ENCODE measurements around the gene TBC1D1. TPM values are rescaled to one million over a fixed set of nuclear protein-coding genes. Genes with fewer than 3 reads are reported as not detected.
A peak's percentile ranks its signal among the peaks of the same experiment; 100 is the strongest.

TBC1D1 gene
- total RNA-seq, 2 donors from 2014 or later: 55.3 to 77.4 TPM

GRCh38 chr4:38161208-38162113 lies 270.6 kb downstream of the TBC1D1 start:
- Histone ChIP-seq H3K27me3 (no peaks in the 10 kb centered on the region), H3K9me3 (no peaks in the 10 kb centered on the region), H3K9ac (ENCODE audit: low read depth in 2 of 2, low read length in 2 of 2) (no peak overlapping the region), H3K4me1 (peaks cover 9% of the 10 kb centered on the region), H3K36me3 (no peaks in the 10 kb centered on the region), H3K27ac (peak overlapping the region; percentile 79), H3K4me3 (no peak overlapping the region)
- DNase-seq: no peak
- TF ChIP-seq CTCF (IDR thresholded peaks at IDR 0.05): no peak
- intact Hi-C loops (cut with DNase I): no loop called here

GRCh38 chr4:38162240-38162784 lies 271.4 kb downstream of the TBC1D1 start:
- H3K4me1 ChIP-seq: peaks cover 9% of the 10 kb centered on the region
- intact Hi-C loops (cut with DNase I): no loop called here
- no peaks in the 10 kb centered on the region for H3K27me3 ChIP-seq
- H3K9me3 ChIP-seq: no peaks in the 10 kb centered on the region
- no peak overlapping the region for H3K4me3 ChIP-seq
- no peaks in the 10 kb centered on the region for H3K36me3 ChIP-seq
- no peak overlapping the region for H3K9ac ChIP-seq (ENCODE audit: low read depth in 2 of 2, low read length in 2 of 2)
- DNase-seq: peak; percentile 40
- no peak for TF ChIP-seq CTCF (IDR thresholded peaks at IDR 0.05)
- no peak overlapping the region for H3K27ac ChIP-seq

GRCh38 chr4:38163216-38164006 lies 272.5 kb downstream of the TBC1D1 start:
- Histone ChIP-seq H3K27me3 (no peaks in the 10 kb centered on the region), H3K4me3 (no peak overlapping the region), H3K4me1 (peaks cover 9% of the 10 kb centered on the region), H3K27ac (no peak overlapping the region), H3K9ac (ENCODE audit: low read depth in 2 of 2, low read length in 2 of 2) (no peak overlapping the region), H3K9me3 (no peaks in the 10 kb centered on the region), H3K36me3 (no peaks in the 10 kb centered on the region)
- no peak for DNase-seq
- no peak for TF ChIP-seq CTCF (IDR thresholded peaks at IDR 0.05)
- intact Hi-C loops (cut with DNase I): no loop called here

GRCh38 chr4:38164346-38164745 lies 273.5 kb downstream of the TBC1D1 start:
- no peaks in the 10 kb centered on the region for H3K27me3 ChIP-seq
- no peak for TF ChIP-seq CTCF (IDR thresholded peaks at IDR 0.05)
- H3K9ac ChIP-seq (ENCODE audit: low read depth in 2 of 2, low read length in 2 of 2): no peak overlapping the region
- intact Hi-C loops (cut with DNase I): no loop called here
- H3K27ac ChIP-seq: no peak overlapping the region
- no peak for DNase-seq
- no peaks in the 10 kb centered on the region for H3K36me3 ChIP-seq
- H3K4me1 ChIP-seq: peaks cover 9% of the 10 kb centered on the region
- H3K4me3 ChIP-seq: no peak overlapping the region
- H3K9me3 ChIP-seq: no peaks in the 10 kb centered on the region

- H3K9ac ChIP-seq (ENCODE audit: low read depth in 2 of 2, low read length in 2 of 2): no peak overlapping the region
- H3K4me1 ChIP-seq: no peaks in the 10 kb centered on the region
- H3K36me3 ChIP-seq: no peaks in the 10 kb centered on the region
- H3K4me3 ChIP-seq: no peak overlapping the region
- H3K27ac ChIP-seq: no peak overlapping the region
- no peak for TF ChIP-seq CTCF (IDR thresholded peaks at IDR 0.05)
- DNase-seq: no peak
- H3K27me3 ChIP-seq: no peaks in the 10 kb centered on the region
- no peaks in the 10 kb centered on the region for H3K9me3 ChIP-seq
- intact Hi-C loops (cut with DNase I): no loop called here
These were observed 275.2 kb downstream of the TBC1D1 start for GRCh38 chr4:38166082-38166481.
